ENCODE measurements around the gene IRS2.

DNA sequence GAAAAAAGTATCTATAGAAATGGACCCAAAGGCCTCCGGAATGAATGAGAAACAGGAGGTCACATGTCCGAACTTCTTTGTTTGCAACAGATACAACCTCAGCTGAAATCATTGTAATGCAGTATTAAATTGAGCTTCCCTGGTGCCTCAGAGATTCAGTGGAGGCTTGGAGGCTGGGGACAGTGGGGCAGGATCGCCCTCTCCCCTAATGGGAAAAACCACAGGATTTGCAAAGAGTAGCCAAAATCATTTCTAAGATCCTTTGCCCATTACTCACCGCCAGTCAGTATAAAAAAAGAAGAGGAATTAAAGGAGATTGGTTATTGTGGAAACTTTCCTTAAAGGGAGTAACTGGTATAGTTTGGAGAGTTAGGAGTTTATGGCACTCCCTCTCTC is 30.4 kb upstream of the IRS2 start:
- TF ChIP-seq EZH2 (IDR thresholded peaks at IDR 0.05; ENCODE audit: insufficient read depth, poor library complexity, severe bottlenecking) (no peak), EZH2phosphoT487 (IDR thresholded peaks at IDR 0.05; ENCODE audit: insufficient read depth, low read depth) (no peak)
